HG02852 (cell line): Measurements from ENCODE around the gene TMEM50B.
"Not testable (repeated sequence)": the region's sequence is repeated elsewhere in the genome, so short reads cannot be mapped to it uniquely, and the experiment has no call there.

Experiments used
- ATAC-seq: cut with Tn5 transposase; IDR thresholded peaks from one replicate; pipeline ENCODE4 v1.9.1; 2021; ENCODE audit warnings: mild to moderate bottlenecking, moderate library complexity; ENCODE audit not compliant: unreplicated experiment

TMEM50B gene

GRCh38 chr21:33432496-33432895 lies 47.3 kb downstream of the TMEM50B start:
- no peak for ATAC-seq

DNA sequence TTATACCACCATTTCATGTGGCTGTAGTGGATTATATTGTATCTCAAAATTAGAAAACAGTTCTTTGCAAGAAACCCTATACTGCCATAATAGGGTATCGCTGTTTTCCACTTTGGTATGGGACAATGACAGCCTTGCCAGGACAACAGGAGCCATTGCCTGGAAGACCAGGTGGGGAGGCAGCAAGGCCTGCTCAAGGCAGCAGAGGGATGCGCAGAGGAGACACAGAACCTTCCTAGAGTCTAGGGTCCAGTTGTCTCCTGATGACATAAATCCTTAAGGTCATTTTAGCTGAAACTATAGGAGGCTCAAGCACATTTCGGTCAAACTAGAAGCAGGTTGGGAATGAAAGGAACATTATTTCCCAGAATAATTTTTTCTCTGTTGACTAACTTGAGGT lies 48.9 kb downstream of the TMEM50B start:
- no peak for ATAC-seq

- no peak for ATAC-seq
Measured at GRCh38 chr21:33428669-33429068, 51.1 kb downstream of the TMEM50B start.

GRCh38 chr21:33427051-33427450 lies 52.7 kb downstream of the TMEM50B start:
- no peak for ATAC-seq

DNA sequence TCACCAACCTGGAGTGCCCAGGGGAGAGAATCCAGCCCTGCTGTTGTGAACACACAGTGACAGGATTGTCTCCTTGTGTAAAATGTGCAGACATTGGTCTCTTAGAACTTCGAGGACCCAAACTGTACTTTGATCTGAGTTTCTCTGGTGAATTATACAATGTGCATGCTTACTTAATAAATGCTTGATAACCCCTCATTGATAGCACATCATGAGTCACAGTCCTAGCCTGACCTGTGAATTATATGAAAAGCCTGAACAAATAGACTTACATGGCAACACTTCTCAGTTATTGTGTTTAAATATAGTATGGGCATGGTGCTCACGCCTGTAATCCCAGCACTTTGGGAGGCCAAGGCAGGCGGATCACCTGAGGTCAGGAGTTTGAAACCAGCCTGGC lies 53.9 kb downstream of the TMEM50B start:
- ATAC-seq: no peak

DNA sequence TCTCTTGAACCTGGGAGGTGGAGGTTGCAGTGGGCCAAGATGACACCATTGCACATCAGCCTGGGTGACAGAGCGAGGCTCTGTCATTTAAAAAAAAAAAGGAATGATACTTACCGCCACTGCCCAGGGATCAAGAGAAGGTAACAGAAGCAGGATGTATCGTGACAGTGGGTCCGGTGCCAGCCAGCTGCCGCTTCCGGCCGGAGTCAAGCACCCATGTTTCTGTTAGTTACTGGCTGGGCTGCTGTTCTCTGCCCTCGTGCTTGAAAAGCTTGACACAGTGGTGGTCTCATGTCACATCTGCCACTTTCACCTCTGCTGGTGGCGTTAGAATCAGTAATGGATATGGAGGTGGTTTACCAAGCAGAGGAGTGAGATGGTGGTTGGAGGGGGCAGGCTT lies 55.6 kb downstream of the TMEM50B start:
- ATAC-seq: no peak

GRCh38 chr21:33421713-33422393 lies 57.9 kb downstream of the TMEM50B start:
- ATAC-seq: no peak

DNA sequence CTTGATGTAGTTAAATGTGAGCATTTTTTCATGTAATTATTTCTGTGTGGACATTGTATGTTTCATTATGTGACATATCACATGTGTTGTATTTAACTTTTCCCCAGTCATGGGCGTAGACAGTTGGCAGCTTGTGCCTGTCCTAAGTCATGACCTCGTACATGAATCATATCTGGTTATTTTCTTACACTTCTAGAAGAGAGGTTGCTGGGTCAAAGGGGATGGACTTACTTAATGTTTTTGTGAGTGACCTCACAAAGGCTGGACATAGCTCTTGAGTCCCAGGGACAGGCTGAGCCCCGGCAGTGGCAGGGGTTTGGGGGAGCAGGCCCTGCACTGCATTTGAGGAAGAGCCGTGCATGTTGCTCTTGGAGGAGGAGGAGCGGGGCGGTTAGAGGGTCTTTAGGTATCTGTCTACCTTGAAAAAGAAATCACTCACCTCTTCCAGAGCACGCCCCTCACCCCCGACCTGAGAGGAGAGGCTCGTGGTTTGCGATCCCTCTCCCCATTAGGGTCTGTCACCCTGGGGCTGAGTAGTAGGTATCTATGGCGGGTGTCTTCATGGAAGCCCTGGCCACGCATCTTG lies 60.1 kb downstream of the TMEM50B start:
- no peak for ATAC-seq

DNA sequence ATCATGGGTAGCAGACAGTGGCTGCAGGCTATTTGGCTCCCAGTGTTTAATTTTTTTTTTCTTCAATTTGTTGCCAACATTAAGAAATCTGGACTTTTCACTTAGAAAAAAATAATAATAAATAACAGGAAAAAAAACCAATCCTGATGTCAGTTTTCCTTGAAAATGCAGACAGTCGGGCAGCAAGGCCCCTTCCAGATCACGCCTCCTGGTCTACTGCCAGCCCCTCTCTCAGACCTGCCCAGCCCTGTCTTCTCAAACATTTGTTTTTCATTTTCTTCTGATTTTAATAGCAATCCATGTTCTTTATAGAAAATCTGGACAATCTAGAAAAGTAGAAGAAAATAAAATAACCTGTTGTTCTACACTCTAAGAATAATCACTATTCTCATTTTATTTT lies 61.1 kb downstream of the TMEM50B start:
- ATAC-seq: no peak

DNA sequence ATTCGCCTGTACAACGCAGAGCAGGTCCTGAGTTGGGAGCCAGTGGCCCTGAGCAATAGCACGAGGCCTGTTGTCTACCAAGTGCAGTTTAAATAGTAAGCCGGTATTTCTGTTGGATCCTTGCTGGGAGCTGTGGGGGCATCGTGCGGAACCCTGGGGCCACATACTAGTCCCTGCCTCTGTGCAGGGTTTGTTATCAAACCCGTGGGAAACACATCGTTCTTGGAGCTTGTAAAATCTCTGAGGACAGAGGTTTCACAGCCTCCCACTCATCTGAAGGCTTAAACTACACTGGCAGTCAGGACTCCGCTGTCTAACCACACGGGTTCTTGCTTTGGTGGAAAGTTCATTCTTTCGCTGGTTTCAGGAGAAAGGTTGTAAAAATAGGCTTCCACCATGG lies 64.8 kb downstream of the TMEM50B start:
- ATAC-seq: no peak

GRCh38 chr21:33414068-33414467 lies 65.7 kb downstream of the TMEM50B start:
- no peak for ATAC-seq

DNA sequence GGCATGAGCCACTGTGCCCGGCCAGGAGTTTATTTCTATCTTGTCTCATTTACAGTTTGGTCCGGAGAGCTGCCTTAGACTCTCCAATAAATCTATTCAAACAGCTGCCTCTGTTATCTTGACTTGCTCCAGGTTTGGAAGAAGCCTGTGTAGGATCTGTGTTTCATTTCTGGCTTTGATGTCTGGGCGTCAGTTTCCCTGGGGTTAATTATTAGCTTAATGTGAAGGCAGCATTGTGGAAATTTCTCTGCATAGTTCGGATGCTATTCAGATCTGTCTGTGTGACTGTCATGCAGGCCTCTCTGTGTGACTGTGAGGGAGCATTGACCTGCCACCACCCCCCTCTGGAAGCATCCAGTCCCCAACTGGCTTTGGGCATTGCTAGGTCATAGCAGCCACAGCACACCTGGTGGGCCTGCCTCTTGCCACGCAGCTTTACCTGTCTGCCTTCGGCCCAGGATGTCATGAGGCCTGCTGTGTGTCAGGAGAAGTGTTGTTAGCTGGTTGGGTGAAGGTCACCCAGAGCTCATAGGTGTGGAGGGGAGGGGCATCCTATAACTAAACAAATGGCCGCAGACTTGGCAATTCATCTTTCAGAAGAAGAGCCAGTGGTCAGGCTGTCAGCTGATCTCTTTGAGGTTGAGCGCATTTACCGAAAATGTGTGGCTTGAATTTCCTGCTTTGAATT lies 66.8 kb downstream of the TMEM50B start:
- peak; percentile 55 for ATAC-seq

DNA sequence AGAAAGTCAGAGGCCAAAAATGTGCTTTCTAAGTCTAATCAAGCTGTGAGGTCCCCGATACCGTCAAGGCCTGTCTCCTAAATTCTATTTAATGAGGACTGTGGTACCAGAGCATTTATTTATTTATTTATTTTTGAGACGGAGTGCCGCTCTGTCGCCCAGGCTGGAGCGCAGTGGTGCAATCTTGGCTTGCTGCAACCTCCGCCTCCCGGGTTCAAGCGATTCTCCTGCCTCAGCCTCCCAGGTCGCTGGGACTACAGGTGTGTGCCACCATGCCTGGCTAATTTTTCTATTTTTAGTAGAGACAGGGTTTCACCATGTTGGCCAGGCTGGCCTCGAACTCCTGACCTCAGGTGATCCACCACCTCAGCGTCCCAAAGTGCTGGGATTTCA lies 67.3 kb downstream of the TMEM50B start:
- not testable (repeated sequence) for ATAC-seq

DNA sequence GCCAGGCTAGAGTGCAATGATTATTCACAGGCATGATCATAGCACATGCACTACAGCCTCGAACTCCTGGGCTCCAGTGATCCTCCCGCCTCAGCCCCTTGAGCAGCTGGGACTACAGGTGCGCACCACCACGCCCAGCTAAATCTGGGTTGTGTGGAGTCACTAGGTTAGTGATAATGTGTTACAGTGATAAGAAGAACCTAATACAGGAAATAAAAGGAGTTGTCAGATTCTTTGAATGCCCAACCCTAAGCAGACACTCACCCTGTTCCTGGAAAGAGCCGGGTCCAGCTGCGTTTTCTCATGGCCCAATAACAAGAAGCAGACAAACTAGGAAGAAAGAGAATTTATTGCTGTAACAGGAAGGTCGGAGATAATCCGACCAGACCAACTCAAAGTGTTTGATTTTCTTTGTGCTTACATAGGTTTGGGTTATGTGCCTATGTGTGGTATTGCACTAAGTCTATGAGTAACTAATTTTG lies 67.8 kb downstream of the TMEM50B start:
- ATAC-seq: no peak

GRCh38 chr21:33406493-33406892 lies 73.3 kb downstream of the TMEM50B start:
- no peak for ATAC-seq

GRCh38 chr21:33403786-33404585 lies 75.8 kb downstream of the TMEM50B start:
- peak; percentile 39 for ATAC-seq

DNA sequence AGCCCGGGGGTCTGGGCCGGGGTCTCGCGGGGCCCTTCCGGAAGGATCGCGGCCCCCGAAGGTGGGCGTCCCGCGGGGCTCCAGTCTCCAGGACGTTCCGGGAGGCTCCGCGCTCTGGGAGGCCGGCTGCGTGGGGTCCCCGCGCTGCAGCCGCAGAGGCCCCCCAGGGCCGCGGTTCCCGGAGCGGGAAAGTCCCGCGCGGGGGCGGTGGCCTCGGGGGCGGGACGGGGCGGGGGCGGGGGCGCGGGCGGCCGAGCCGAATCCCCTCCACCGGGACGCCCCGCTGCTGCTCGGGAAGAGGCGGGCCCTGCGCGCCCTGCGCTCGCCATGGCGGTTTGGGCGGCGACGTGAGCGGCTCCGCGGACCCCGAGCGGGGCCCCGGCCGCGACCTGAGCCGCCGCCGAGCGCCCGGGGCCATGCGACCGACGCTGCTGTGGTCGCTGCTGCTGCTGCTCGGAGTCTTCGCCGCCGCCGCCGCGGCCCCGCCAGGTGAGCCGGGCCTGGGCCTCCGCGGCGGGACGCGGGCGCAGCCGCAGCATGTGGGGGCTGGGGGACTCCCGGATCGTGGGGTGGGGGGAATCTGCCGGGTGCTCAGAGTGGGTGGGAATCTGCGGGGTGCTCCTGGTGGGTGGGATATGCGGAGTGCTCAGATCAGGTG lies 76.5 kb downstream of the TMEM50B start, which contains the start of gene IFNGR2:
Gene IFNGR2, plus strand, starts transcription at position 286 of the 658 bp plus-strand sequence. Its CDS starts 131 bp downstream, at position 417.
- ATAC-seq: peak; percentile 37

DNA sequence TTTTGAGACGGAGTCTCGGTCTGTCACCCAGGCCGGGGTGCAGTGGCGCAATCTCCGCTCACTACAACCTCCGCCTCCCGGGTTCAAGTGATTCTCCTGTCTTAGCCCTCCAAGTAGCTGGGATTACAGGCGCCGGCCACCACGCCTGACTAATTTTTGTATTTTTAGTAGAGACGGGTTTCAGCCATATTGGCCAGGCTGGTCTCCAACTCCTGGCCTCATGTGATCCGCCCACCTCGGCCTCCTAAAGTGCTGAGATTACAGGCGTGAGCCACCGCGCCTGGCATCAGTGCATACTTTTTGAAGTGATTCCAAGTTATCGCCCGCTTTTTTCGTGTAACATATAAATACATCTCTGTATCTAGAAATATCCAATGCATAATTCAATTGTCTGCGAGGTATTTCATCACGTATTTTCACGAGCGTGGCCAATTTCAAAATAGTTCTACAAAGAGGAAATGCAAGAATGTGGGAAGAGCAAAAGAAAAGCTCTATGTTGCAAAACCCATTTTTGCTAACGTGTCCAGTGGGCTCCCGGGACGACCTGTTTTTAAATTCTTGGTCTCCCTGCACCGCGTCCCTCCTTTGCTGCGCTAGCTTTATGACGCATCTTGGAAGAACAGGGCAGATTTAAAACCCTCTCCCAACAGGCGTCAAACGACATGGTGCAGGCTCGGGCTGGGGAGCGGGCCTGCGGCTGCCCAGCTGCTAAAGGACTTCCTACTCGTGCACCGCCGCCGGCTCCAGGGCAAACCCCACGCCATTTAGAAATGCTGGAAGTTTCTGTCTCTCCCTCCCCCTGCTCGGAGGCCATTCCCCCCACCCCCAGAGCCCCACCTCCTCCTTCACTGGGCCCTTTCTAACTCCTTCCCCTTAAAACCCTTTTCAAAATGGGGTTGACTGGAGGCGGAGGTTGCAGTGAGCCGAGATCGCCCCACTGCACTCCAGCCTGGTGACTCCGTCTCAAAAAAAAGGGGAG lies 77.5 kb downstream of the TMEM50B start:
- ATAC-seq: no peak

DNA sequence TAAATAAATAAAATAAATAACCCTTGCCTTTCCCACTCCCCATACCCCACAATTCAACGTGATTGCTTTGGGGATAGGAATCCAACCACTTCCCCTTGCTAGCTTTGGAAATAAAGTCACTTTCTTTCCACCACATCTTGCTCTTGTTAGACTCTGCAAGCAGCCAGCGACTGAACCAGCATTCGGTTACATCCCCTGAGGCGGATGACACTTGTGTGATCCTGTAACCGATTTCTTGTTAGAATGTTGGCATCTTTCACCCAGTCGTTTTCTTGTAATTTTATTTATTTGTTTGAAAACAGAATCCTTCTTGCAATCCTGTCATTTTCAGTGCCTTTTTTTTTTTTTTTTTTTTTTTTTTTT lies 78.2 kb downstream of the TMEM50B start:
- no peak for ATAC-seq
